ENCODE results near the gene BGN.

The BGN gene

GRCh38 chrX:153501530-153501929 lies 6.8 kb downstream of the BGN start:
- in situ Hi-C loops (cut with HindIII; ENCODE audit: low sequenced_read_pairs) = no loop called here

- in situ Hi-C loops (cut with HindIII; ENCODE audit: low sequenced_read_pairs) = no loop called here
These were observed 7.4 kb downstream of the BGN start for GRCh38 chrX:153502131-153502530.

DNA sequence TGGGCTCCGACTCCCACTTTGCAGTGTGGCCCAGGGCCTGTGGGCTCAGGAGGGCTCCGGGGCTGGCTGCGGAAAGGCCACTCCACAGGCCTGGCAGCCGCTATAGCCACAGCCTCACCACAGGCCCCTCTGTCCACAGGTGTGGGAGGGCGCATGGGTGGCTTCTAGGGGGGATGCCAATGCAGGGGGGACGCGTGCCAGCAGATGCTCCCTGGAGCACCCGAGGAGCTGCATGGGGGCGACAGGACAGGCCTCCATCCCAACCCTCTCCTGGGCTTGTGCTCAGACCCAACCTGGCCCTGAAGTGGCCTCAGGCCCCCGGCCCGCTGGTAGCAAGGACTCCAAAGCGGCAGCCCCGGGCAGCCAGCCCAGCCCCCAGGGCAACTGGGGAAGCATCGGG lies 8.0 kb downstream of the BGN start:
- in situ Hi-C loops (cut with HindIII; ENCODE audit: low sequenced_read_pairs) = no loop called here

- in situ Hi-C loops (cut with HindIII; ENCODE audit: low sequenced_read_pairs) = no loop called here
These were observed 9.8 kb downstream of the BGN start for GRCh38 chrX:153504445-153505016.

DNA sequence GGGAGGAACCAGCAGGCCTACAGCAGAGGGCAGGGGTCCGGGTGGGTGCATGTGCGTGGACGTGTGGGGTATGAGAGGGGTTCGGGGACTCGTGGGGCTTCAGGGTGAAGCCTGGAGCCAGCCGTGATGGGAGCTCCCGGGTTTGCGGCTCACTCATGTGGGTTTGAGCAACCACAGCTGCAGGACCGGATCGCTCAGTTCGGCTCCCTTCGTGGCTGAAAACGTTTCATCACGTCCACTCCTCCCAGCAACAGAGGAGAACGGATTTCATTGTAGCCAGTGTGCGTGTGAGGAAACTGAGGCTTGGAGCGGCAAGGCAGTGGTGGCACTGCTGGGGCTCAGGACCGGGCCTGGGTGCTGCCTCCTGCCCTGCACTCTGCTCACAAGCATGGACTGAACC lies 10.6 kb downstream of the BGN start:
- in situ Hi-C loops (cut with HindIII; ENCODE audit: low sequenced_read_pairs) = no loop called here

DNA sequence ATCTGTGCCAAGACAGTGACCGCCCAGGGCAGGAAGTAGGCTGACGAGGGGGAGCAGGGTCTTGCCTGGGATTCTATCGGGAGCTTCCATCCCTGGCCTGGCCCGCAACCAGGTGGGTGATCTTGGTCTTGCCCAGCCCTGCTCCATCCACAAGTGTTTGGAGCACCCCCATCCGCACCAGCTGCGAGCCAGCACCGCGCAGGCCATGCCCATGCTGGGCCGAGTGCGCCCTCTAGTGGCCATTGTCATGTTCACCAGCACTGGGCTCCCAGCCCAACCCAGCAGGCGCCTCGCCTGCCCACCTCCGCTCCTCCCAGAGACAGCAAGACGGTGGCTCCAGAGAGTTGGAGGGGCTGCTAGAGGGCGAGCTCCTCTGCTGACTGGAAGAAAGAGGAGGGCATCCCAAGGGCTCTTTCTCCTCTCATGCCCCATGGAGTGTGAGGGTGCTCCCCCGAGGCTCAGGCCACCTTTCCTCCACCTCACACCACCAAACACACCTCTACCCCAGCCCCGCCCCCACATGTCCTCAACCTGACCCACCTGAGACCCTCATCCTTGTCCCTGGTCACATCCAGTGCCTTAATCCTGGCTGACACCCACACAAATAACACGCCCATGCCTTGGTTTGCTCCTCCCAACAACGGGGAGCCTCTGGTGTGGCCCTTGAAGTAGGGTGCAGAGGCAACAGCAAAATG lies 12.9 kb downstream of the BGN start:
- in situ Hi-C loops (cut with HindIII; ENCODE audit: low sequenced_read_pairs) = no loop called here

GRCh38 chrX:153509592-153509991 lies 14.8 kb downstream of the BGN start:
- in situ Hi-C loops (cut with HindIII; ENCODE audit: low sequenced_read_pairs) = no loop called here

GRCh38 chrX:153510383-153510782 lies 15.6 kb downstream of the BGN start:
- in situ Hi-C loops (cut with HindIII; ENCODE audit: low sequenced_read_pairs) = no loop called here

GRCh38 chrX:153511784-153512500 lies 17.2 kb downstream of the BGN start:
- in situ Hi-C loops (cut with HindIII; ENCODE audit: low sequenced_read_pairs) = no loop called here

GRCh38 chrX:153512501-153512893 lies 17.7 kb downstream of the BGN start:
- in situ Hi-C loops (cut with HindIII; ENCODE audit: low sequenced_read_pairs) = no loop called here

GRCh38 chrX:153513265-153513664 lies 18.5 kb downstream of the BGN start:
- in situ Hi-C loops (cut with HindIII; ENCODE audit: low sequenced_read_pairs) = no loop called here

GRCh38 chrX:153514259-153514658 lies 19.5 kb downstream of the BGN start:
- in situ Hi-C loops (cut with HindIII; ENCODE audit: low sequenced_read_pairs) = no loop called here

- in situ Hi-C loops (cut with HindIII; ENCODE audit: low sequenced_read_pairs) = no loop called here
These were observed 20.7 kb downstream of the BGN start for GRCh38 chrX:153515435-153515834.

- in situ Hi-C loops (cut with HindIII; ENCODE audit: low sequenced_read_pairs) = no loop called here
These were observed 21.3 kb downstream of the BGN start for GRCh38 chrX:153516073-153516472.

- in situ Hi-C loops (cut with HindIII; ENCODE audit: low sequenced_read_pairs) = no loop called here
These were observed 22.6 kb downstream of the BGN start, which contains the start of gene ATP2B3 for GRCh38 chrX:153517423-153517822. ATP2B3 (plus strand) TSS chrX:153517642; CDS start chrX:153536248, 18,606 bp downstream.

DNA sequence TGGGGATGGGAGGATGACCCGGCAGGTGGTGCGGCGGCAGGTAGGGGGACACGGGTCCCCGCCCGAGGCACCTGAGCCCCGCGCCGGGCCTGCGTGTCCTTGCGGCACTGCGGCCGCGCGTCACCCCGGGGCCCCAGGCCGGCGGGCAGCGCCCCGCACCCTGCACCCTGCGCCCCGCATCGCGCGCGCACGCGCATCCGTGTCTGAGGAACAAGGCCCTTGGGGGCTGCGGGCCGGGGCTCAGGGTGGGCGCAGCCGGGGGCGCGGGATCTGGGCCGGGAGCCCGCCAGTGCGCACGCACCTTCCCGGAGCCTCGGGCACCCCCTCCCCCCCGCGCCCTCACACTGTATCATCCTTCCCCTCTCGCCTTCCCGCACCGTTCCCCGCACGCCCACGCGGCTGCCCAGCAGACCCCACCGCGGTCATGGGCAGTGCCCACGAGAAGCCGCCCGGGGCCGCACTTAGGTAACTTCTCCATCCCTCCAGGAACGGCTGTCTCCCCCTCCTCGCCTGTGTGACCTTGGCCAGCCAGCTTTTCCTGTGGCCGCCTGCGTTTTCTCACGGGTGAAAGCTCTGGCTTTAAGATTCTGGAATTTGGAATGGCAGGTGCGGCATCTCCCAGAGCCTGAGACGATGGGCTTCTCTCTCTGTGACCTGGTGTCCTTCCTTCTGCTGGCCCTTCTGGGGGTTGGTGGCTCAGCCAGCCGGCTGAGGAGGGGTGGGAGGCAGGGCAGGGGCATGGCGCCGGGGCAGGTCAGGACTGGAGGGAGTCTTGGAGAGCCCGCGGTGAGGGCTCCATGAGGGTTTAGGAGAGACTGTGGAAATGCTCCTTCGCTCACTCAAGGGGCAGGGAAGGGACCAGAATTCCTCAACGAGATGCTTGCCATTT lies 23.4 kb downstream of the BGN start:
- in situ Hi-C loops (cut with HindIII; ENCODE audit: low sequenced_read_pairs) = no loop called here

- in situ Hi-C loops (cut with HindIII; ENCODE audit: low sequenced_read_pairs) = no loop called here
These were observed 24.9 kb downstream of the BGN start for GRCh38 chrX:153519569-153520286.

DNA sequence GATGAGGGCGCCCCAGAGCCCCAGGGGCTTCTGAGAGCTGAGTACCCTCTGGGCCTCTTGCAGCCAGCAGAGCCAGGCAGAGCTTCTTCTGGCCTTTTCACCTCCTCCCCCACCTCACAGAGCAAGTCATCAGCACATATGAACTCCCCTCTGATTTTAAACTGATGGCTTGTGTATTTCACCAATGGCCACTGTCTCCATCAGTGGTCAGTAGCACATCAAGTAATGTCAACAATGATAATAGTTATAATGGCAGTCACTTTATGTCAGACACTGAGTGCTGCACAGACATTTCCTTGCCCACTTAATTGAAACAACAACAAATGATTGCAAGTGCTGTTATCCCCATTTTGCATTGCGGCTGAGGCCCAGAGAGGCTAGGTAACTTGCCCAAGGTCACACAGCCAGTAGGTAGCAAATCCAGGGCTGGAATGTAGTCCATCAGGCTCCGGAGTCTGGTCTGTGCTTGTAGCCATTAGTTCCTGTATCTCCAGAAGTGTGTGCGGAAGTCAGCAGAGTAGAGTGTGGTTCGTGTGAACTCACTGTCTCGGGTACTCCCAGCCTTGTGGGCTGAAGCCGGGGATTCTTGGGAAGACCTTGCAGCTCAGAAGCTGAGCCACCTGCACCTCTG lies 25.6 kb downstream of the BGN start:
- in situ Hi-C loops (cut with HindIII; ENCODE audit: low sequenced_read_pairs) = no loop called here

GRCh38 chrX:153521034-153521433 lies 26.3 kb downstream of the BGN start:
- in situ Hi-C loops (cut with HindIII; ENCODE audit: low sequenced_read_pairs) = no loop called here

DNA sequence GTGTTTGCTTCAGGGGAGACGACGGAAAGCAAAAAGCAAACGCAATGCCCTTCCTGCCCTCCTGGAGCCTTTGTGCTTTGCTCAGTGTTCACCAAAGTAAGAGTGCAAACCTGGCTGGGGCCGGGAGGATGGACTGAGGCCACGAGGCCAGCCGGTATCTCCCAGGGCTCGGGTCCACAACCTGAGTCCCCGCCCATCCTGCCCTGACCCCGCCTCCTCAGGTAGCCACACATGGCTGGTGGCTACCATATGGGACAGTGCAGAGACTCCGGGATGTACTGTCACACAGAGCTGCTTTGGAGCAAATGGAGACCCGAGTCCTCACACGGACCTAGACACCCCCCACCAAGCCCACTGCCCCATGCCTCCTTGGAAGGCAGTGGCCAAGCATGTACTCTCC lies 27.5 kb downstream of the BGN start:
- in situ Hi-C loops (cut with HindIII; ENCODE audit: low sequenced_read_pairs) = no loop called here

All from endothelial cell of hepatic sinusoid (primary cell).